Loucy (cell line): ENCODE results near the gene OPRL1.

Experiments used
- H2AFZ ChIP-seq: fragments of 200-600 bp; sonication (generic); 2 replicates; pipeline ENCODE4 v1.6.0; 2016; ENCODE audit warnings: antibody characterized with exemption, mild to moderate bottlenecking, low read length, moderate library complexity
- H3F3A ChIP-seq: fragments of 200-600 bp; 2 replicates; pipeline ENCODE4 v1.6.0; 2016; ENCODE audit warnings: antibody characterized with exemption, low read depth, mild to moderate bottlenecking
- H3K27me3 ChIP-seq: fragments of 200-600 bp; sonication (generic); 2 replicates; pipeline ENCODE4 v1.6.1; 2014; ENCODE audit warnings: low read length, mild to moderate bottlenecking; ENCODE audit not compliant: insufficient read depth, poor library complexity, severe bottlenecking
- H3K36me3 ChIP-seq: fragments of 200-600 bp; sonication (generic); 2 replicates; pipeline ENCODE4 v1.6.1; 2016; ENCODE audit warnings: low read length; ENCODE audit not compliant: insufficient read depth
- H3K4me1 ChIP-seq: fragments of 200-600 bp; sonication (generic); 2 replicates; pipeline ENCODE4 v1.5.1; 2014; ENCODE audit warnings: low read length, mild to moderate bottlenecking; ENCODE audit not compliant: insufficient read depth, poor library complexity, severe bottlenecking
- H3K4me2 ChIP-seq: fragments of 200-600 bp; sonication (generic); 2 replicates; pipeline ENCODE4 v1.6.0; 2014; ENCODE audit warnings: antibody characterized with exemption, low read length, low read depth, mild to moderate bottlenecking; ENCODE audit not compliant: poor library complexity, severe bottlenecking
- H3K4me3 ChIP-seq: fragments of 200-600 bp; sonication (generic); 2 replicates; pipeline ENCODE4 v1.5.1; 2014; ENCODE audit warnings: low read length, mild to moderate bottlenecking, mixed read lengths; ENCODE audit not compliant: poor library complexity, severe bottlenecking
- H3K79me2 ChIP-seq: fragments of 200-600 bp; sonication (generic); 2 replicates; pipeline ENCODE4 v1.6.1; 2014; ENCODE audit warnings: low read length; ENCODE audit not compliant: insufficient read depth
- H3K9ac ChIP-seq: fragments of 200-600 bp; sonication (generic); 2 replicates; pipeline ENCODE4 v1.6.0; 2014; ENCODE audit warnings: mild to moderate bottlenecking, low read depth, low read length, moderate library complexity; ENCODE audit not compliant: poor library complexity, severe bottlenecking
- H3K9me2 ChIP-seq: fragments of 200-600 bp; sonication (generic); replicated peaks from 2 replicates; pipeline ENCODE4 v1.6.1; 2016; ENCODE audit warnings: low read depth, low read length, mixed read lengths
- H3K9me3 ChIP-seq: fragments of 200-600 bp; sonication (generic); 2 replicates; pipeline ENCODE4 v1.6.1; 2014; ENCODE audit warnings: mild to moderate bottlenecking, antibody characterized with exemption, low read length, low read depth; ENCODE audit not compliant: insufficient read depth
- H4K20me1 ChIP-seq: fragments of 200-600 bp; sonication (generic); 2 replicates; pipeline ENCODE4 v1.6.0; 2014; ENCODE audit warnings: antibody characterized with exemption, low read length, mild to moderate bottlenecking; ENCODE audit not compliant: insufficient read depth, poor library complexity, severe bottlenecking
- CTCF ChIP-seq: fragments of 200-600 bp; sonication (generic); conservative IDR thresholded peaks from 2 replicates; pipeline ENCODE4 v1.5.1; 2014; ENCODE audit warnings: mild to moderate bottlenecking, antibody characterized with exemption, low read length
- EZH2phosphoT487 ChIP-seq: fragments of 200-600 bp; IDR thresholded peaks from 2 replicates; pipeline ENCODE4 v1.6.1; 2018; ENCODE audit warnings: antibody characterized with exemption, mild to moderate bottlenecking, moderate library complexity, borderline replicate concordance

The OPRL1 gene

GRCh38 chr20:64041781-64042053 lies 38.2 kb upstream of the OPRL1 start:
- Histone ChIP-seq H3K36me3 (no peaks in the 10 kb centered on the region), H3K4me1 (peaks cover 50% of the 10 kb centered on the region), H3F3A (no peaks in the 10 kb centered on the region), H3K4me2 (no peak overlapping the region), H3K9me3 (no peaks in the 10 kb centered on the region), H3K9me2 (no peaks in the 10 kb centered on the region), H2AFZ (no peak overlapping the region), H3K79me2 (no peaks in the 10 kb centered on the region), H3K9ac (no peak overlapping the region), H4K20me1 (no peaks in the 10 kb centered on the region), H3K27me3 (no peaks in the 10 kb centered on the region), H3K4me3 (no peak overlapping the region)
- TF ChIP-seq EZH2phosphoT487 (no peak), CTCF (no peak)

GRCh38 chr20:64042054-64042781 lies 37.7 kb upstream of the OPRL1 start:
- Histone ChIP-seq H3K9ac (no peak overlapping the region), H3K9me3 (no peaks in the 10 kb centered on the region), H3K79me2 (no peaks in the 10 kb centered on the region), H3K9me2 (no peaks in the 10 kb centered on the region), H2AFZ (no peak overlapping the region), H3K4me2 (peak overlapping the region; percentile 4), H3K4me1 (peaks cover 45% of the 10 kb centered on the region), H4K20me1 (no peaks in the 10 kb centered on the region), H3F3A (no peaks in the 10 kb centered on the region), H3K27me3 (no peaks in the 10 kb centered on the region), H3K4me3 (no peak overlapping the region), H3K36me3 (no peaks in the 10 kb centered on the region)
- TF ChIP-seq EZH2phosphoT487 (no peak), CTCF (no peak)

- Histone ChIP-seq H2AFZ (no peak overlapping the region), H3K9me2 (no peaks in the 10 kb centered on the region), H3K4me1 (peaks cover 31% of the 10 kb centered on the region), H3K4me2 (no peak overlapping the region), H3K36me3 (no peaks in the 10 kb centered on the region), H3F3A (no peaks in the 10 kb centered on the region), H3K4me3 (no peak overlapping the region), H3K9me3 (no peaks in the 10 kb centered on the region), H3K79me2 (no peaks in the 10 kb centered on the region), H3K27me3 (no peaks in the 10 kb centered on the region), H3K9ac (no peak overlapping the region), H4K20me1 (no peaks in the 10 kb centered on the region)
- TF ChIP-seq EZH2phosphoT487 = no peak
- no peak for TF ChIP-seq CTCF
Measured at GRCh38 chr20:64043768-64044167, 36.1 kb upstream of the OPRL1 start.
